Mammary epithelial cell (primary cell): Measurements from ENCODE around the gene LYPD4.

Experiments
- CTCF ChIP-seq, 2 donors: IDR thresholded peaks in 1 of 2; conservative IDR thresholded peaks in 1 of 2; 2 replicates each; pipeline ENCODE4 v1.5.1; 2011 to 2012; ENCODE audit warnings: inconsistent platforms in 2 of 2, low read length in 2 of 2, mild to moderate bottlenecking in 2 of 2, control low read depth in 1 of 2, low read depth in 1 of 2; ENCODE audit not compliant: insufficient read depth in 1 of 2; ENCODE audit errors: extremely low read depth in 1 of 2
- EZH2 ChIP-seq: IDR thresholded peaks from 2 replicates; pipeline ENCODE4 v1.6.1; 2012; ENCODE audit warnings: low read length, inconsistent platforms, borderline replicate concordance

GRCh38 chr19:41872384-41872774 is 27.9 kb upstream of the LYPD4 start:
- TF ChIP-seq CTCF (conservative IDR thresholded peaks at IDR 0.05 in 1 of 2, IDR thresholded peaks at IDR 0.05 in 1 of 2; ENCODE audit: extremely low read depth in 1 of 2, insufficient read depth in 1 of 2, low read depth in 1 of 2, low read length in 2 of 2) (no peak), EZH2 (no peak)
